GM21423 (cell line): ENCODE measurements around the gene SORCS2.

Source experiments
- ATAC-seq: cut with Tn5 transposase; IDR thresholded peaks from one replicate; pipeline ENCODE4 v1.9.1; 2021; ENCODE audit warnings: mild to moderate bottlenecking, moderate library complexity; ENCODE audit not compliant: unreplicated experiment

SORCS2 gene

GRCh38 chr4:7384929-7385890 is 192.9 kb downstream of the SORCS2 start:
- no peak for ATAC-seq

GRCh38 chr4:7387925-7388324 is 195.6 kb downstream of the SORCS2 start:
- no peak for ATAC-seq

- no peak for ATAC-seq
These were observed 196.3 kb downstream of the SORCS2 start for GRCh38 chr4:7388627-7389026.

GRCh38 chr4:7389101-7389701 is 196.9 kb downstream of the SORCS2 start:
- ATAC-seq = no peak

GRCh38 chr4:7389719-7390118 is 197.4 kb downstream of the SORCS2 start:
- ATAC-seq = no peak

- ATAC-seq = no peak
These were observed 198.0 kb downstream of the SORCS2 start for GRCh38 chr4:7390336-7390735.

GRCh38 chr4:7390906-7391636 is 198.7 kb downstream of the SORCS2 start:
- ATAC-seq = no peak

- ATAC-seq = no peak
These were observed 199.5 kb downstream of the SORCS2 start for GRCh38 chr4:7391637-7392437.

GRCh38 chr4:7392438-7393421 is 200.4 kb downstream of the SORCS2 start:
- ATAC-seq = no peak

- ATAC-seq = no peak
These were observed 201.6 kb downstream of the SORCS2 start for GRCh38 chr4:7393601-7394575.

GRCh38 chr4:7394681-7395451 is 202.5 kb downstream of the SORCS2 start:
- no peak for ATAC-seq

GRCh38 chr4:7395645-7396044 is 203.3 kb downstream of the SORCS2 start:
- no peak for ATAC-seq

- no peak for ATAC-seq
These were observed 204.0 kb downstream of the SORCS2 start for GRCh38 chr4:7396186-7396910.

- no peak for ATAC-seq
These were observed 205.1 kb downstream of the SORCS2 start for GRCh38 chr4:7397206-7398103.

GRCh38 chr4:7398104-7398423 is 205.7 kb downstream of the SORCS2 start:
- no peak for ATAC-seq

- no peak for ATAC-seq
These were observed 206.6 kb downstream of the SORCS2 start for GRCh38 chr4:7398788-7399439.
